NB4 (cell line): ENCODE results near the gene PNMA1.
A peak's percentile ranks its signal among the peaks of the same experiment; 100 is the strongest.

Source experiments
- MYC ChIP-seq: IDR thresholded peaks from 2 replicates; pipeline ENCODE4 v1.6.1; 2011; ENCODE audit warnings: low read depth, low read length
- POLR2A ChIP-seq: IDR thresholded peaks from 2 replicates; pipeline ENCODE4 v1.6.1; 2011; ENCODE audit warnings: mild to moderate bottlenecking; ENCODE audit not compliant: insufficient read length; ENCODE audit errors: extremely low read depth
- TF ChIP-seq, protein P1 (sequence below): IDR thresholded peaks from one replicate; pipeline ENCODE4 v1.5.1; 2012; ENCODE audit warnings: low read depth, low read length
- TF ChIP-seq, protein P2 (sequence below): IDR thresholded peaks from 2 replicates; pipeline ENCODE4 v1.6.1; 2011; ENCODE audit warnings: low read depth, low read length

DNA sequence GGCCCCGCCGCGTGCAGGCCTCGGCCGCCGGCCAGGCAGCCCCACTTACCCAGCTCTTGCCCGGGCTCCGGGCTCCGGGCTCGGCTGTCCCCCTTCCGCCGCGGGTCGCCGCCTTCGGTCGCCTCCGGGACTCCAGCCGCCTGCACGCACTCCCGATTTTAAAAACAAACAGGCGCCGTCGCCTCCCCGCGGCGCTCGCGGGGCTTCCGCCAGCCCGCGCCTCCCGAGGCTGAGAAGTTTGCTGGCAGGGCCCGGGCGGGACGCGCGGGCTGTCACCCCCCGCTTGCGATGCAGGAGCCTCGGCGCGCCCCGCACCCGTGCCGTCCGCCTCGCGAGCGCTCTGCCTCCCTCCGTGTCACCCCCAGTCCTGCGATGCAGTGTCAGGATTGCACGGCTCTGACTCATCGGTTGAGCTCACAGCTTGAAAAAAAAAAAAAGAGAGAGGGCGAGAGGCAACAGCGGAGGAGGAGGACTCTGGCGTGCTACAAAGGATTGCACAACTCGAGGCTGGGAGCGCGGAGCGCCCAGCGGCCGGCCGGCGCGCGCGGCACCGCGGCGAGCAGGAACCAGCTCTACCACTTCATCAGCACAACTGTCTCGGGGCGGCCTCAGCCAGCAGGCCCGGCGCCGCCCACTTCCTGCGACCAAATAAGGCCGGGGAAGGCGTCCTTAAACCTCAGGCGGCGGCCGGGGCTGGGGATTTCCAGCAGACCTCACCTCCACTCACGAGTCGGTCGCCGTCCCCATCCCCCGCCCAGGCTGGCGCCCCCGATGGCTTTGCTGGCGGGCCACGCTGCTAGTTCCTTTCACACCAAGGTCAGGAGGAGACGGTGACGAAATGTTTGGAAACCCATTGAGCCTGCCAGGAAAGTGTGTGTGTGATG is 45.8 kb upstream of the PNMA1 start:
- TF ChIP-seq, protein P1, sequence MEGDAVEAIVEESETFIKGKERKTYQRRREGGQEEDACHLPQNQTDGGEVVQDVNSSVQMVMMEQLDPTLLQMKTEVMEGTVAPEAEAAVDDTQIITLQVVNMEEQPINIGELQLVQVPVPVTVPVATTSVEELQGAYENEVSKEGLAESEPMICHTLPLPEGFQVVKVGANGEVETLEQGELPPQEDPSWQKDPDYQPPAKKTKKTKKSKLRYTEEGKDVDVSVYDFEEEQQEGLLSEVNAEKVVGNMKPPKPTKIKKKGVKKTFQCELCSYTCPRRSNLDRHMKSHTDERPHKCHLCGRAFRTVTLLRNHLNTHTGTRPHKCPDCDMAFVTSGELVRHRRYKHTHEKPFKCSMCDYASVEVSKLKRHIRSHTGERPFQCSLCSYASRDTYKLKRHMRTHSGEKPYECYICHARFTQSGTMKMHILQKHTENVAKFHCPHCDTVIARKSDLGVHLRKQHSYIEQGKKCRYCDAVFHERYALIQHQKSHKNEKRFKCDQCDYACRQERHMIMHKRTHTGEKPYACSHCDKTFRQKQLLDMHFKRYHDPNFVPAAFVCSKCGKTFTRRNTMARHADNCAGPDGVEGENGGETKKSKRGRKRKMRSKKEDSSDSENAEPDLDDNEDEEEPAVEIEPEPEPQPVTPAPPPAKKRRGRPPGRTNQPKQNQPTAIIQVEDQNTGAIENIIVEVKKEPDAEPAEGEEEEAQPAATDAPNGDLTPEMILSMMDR = no peak
- TF ChIP-seq POLR2A (peak; percentile 77), MYC (peak; percentile 91)
- TF ChIP-seq, protein P2, sequence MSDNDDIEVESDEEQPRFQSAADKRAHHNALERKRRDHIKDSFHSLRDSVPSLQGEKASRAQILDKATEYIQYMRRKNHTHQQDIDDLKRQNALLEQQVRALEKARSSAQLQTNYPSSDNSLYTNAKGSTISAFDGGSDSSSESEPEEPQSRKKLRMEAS = peak; percentile 76
